MM.1S (cell line): Measurements from ENCODE around the gene RAB44.

ENCODE experiments used
- DNase-seq: peaks from one replicate; pipeline ENCODE4 v3.0.0-alpha.2; 2015
- H2AFZ ChIP-seq: fragments of 300-600 bp; sonication (generic); 2 replicates; pipeline ENCODE4 v1.6.0; 2016; ENCODE audit warnings: antibody characterized with exemption, low read length
- H3F3A ChIP-seq: fragments of 300-600 bp; sonication (generic); 2 replicates; pipeline ENCODE4 v1.6.1; 2016; ENCODE audit warnings: mild to moderate bottlenecking, antibody characterized with exemption, low read length, moderate library complexity, mixed read lengths; ENCODE audit not compliant: insufficient read depth
- H3K27ac ChIP-seq: fragments of 300-600 bp; sonication (generic); 2 replicates; pipeline ENCODE4 v1.5.1; 2016; ENCODE audit warnings: mild to moderate bottlenecking, low read length
- H3K27me3 ChIP-seq: fragments of 300-600 bp; sonication (generic); replicated peaks from 2 replicates; pipeline ENCODE4 v1.6.0; 2016; ENCODE audit warnings: low read length; ENCODE audit not compliant: insufficient read depth
- H3K36me3 ChIP-seq: fragments of 300-600 bp; sonication (generic); replicated peaks from 2 replicates; pipeline ENCODE4 v1.6.1; 2016; ENCODE audit warnings: mild to moderate bottlenecking, low read length, mixed read lengths; ENCODE audit not compliant: insufficient read depth
- H3K4me1 ChIP-seq: fragments of 300-600 bp; sonication (generic); 2 replicates; pipeline ENCODE4 v1.6.1; 2016; ENCODE audit warnings: low read length, mixed read lengths
- H3K4me2 ChIP-seq: fragments of 300-600 bp; sonication (generic); 2 replicates; pipeline ENCODE4 v1.6.0; 2016; ENCODE audit warnings: low read depth, low read length
- H3K4me3 ChIP-seq: fragments of 300-600 bp; sonication (generic); 2 replicates; pipeline ENCODE4 v1.5.1; 2016; ENCODE audit warnings: low read length, mixed read lengths
- H3K79me2 ChIP-seq: fragments of 300-600 bp; sonication (generic); 2 replicates; pipeline ENCODE4 v1.6.1; 2016; ENCODE audit warnings: mixed run types, low read length, mixed read lengths
- H3K9ac ChIP-seq: fragments of 300-600 bp; sonication (generic); 2 replicates; pipeline ENCODE4 v1.6.1; 2016; ENCODE audit warnings: low read length, mixed read lengths
- H3K9me2 ChIP-seq: fragments of 300-600 bp; sonication (generic); replicated peaks from 2 replicates; pipeline ENCODE4 v1.6.1; 2016; ENCODE audit warnings: mild to moderate bottlenecking, low read length, mixed read lengths; ENCODE audit not compliant: insufficient read depth
- H3K9me3 ChIP-seq: fragments of 300-600 bp; sonication (generic); replicated peaks from 2 replicates; pipeline ENCODE4 v1.6.1; 2016; ENCODE audit warnings: mild to moderate bottlenecking, low read length, mixed read lengths; ENCODE audit not compliant: insufficient read depth
- H4K20me1 ChIP-seq: fragments of 300-600 bp; sonication (generic); 2 replicates; pipeline ENCODE4 v1.6.1; 2016; ENCODE audit warnings: mild to moderate bottlenecking, low read length, moderate library complexity, mixed read lengths; ENCODE audit not compliant: insufficient read depth
- CTCF ChIP-seq: fragments of 300-600 bp; sonication (generic); IDR thresholded peaks from 2 replicates; pipeline ENCODE4 v1.5.1; 2016; ENCODE audit warnings: antibody characterized with exemption, low read length, mixed read lengths
- EZH2 ChIP-seq: fragments of 300-600 bp; sonication (generic); optimal IDR thresholded peaks from 2 replicates; pipeline ENCODE3; 2017; ENCODE audit warnings: low read depth, mild to moderate bottlenecking, antibody characterized with exemption, low read length, mixed read lengths
- EZH2phosphoT487 ChIP-seq: fragments of 300-600 bp; sonication (generic); IDR thresholded peaks from 2 replicates; pipeline ENCODE4 v1.6.1; 2018; ENCODE audit warnings: antibody characterized with exemption, low read length

The RAB44 gene

GRCh38 chr6:36734486-36735060 is 36.9 kb downstream of the RAB44 start:
- Histone ChIP-seq H3K9me3 (no peaks in the 10 kb centered on the region), H3K4me3 (no peak overlapping the region), H3F3A (no peaks in the 10 kb centered on the region), H3K36me3 (no peaks in the 10 kb centered on the region), H3K9ac (no peak overlapping the region), H2AFZ (no peak overlapping the region), H3K27ac (no peak overlapping the region), H4K20me1 (no peaks in the 10 kb centered on the region), H3K79me2 (no peaks in the 10 kb centered on the region), H3K9me2 (no peaks in the 10 kb centered on the region), H3K4me2 (no peak overlapping the region), H3K27me3 (no peaks in the 10 kb centered on the region), H3K4me1 (no peaks in the 10 kb centered on the region)
- DNase-seq, result no peak
- TF ChIP-seq EZH2phosphoT487 (no peak), EZH2 (no peak), CTCF (no peak)

GRCh38 chr6:36735110-36736071 is 37.8 kb downstream of the RAB44 start:
- Histone ChIP-seq H3K27ac (no peak overlapping the region), H3K9ac (no peak overlapping the region), H4K20me1 (no peaks in the 10 kb centered on the region), H3K36me3 (no peaks in the 10 kb centered on the region), H3K9me2 (no peaks in the 10 kb centered on the region), H3K27me3 (no peaks in the 10 kb centered on the region), H3K4me3 (no peak overlapping the region), H3F3A (no peaks in the 10 kb centered on the region), H2AFZ (no peak overlapping the region), H3K4me2 (no peak overlapping the region), H3K4me1 (no peaks in the 10 kb centered on the region), H3K79me2 (no peaks in the 10 kb centered on the region), H3K9me3 (no peaks in the 10 kb centered on the region)
- TF ChIP-seq EZH2, result no peak
- no peak for TF ChIP-seq CTCF
- no peak for TF ChIP-seq EZH2phosphoT487
- no peak for DNase-seq

- Histone ChIP-seq H4K20me1 (no peaks in the 10 kb centered on the region), H3K9me2 (no peaks in the 10 kb centered on the region), H3K27me3 (no peaks in the 10 kb centered on the region), H3F3A (no peaks in the 10 kb centered on the region), H3K9ac (no peak overlapping the region), H3K79me2 (no peaks in the 10 kb centered on the region), H3K4me2 (no peak overlapping the region), H2AFZ (no peak overlapping the region), H3K36me3 (no peaks in the 10 kb centered on the region), H3K9me3 (no peaks in the 10 kb centered on the region), H3K27ac (no peak overlapping the region), H3K4me3 (no peak overlapping the region), H3K4me1 (no peaks in the 10 kb centered on the region)
- no peak for DNase-seq
- TF ChIP-seq EZH2phosphoT487 (no peak), CTCF (no peak), EZH2 (no peak)
Measured at GRCh38 chr6:36737043-36737785, 39.6 kb downstream of the RAB44 start.
